G401.6 (cell line): ENCODE results near the gene OR2L8.
A peak's percentile ranks its signal among the peaks of the same experiment; 100 is the strongest.
"Not testable (repeated sequence)": the region's sequence is repeated elsewhere in the genome, so short reads cannot be mapped to it uniquely, and the experiment has no call there.

Source experiments
- FAIRE-seq: peaks from 2 replicates; lab custom pipeline; 2012; peaks lifted over from hg19 to GRCh38; lab: Jason Lieb, UNC

Gene OR2L8, protein sequence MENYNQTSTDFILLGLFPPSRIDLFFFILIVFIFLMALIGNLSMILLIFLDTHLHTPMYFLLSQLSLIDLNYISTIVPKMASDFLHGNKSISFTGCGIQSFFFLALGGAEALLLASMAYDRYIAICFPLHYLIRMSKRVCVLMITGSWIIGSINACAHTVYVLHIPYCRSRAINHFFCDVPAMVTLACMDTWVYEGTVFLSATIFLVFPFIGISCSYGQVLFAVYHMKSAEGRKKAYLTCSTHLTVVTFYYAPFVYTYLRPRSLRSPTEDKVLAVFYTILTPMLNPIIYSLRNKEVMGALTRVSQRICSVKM

DNA sequence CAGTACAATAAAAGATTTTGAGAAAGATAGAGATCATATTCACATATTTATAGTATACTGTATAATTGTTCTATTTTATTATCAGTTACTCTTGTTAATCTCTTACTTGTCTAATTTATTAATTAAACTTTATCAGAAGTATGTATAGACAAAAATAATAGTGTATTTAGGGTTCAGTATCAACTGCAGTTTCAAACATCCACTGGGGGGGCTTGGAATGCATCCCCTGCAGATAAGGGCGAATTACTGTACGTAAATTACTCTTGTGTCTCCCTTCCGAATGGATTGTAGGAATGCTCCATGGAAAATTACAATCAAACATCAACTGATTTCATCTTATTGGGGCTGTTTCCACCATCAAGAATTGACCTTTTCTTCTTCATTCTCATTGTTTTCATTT lies at the start of gene OR2L8:
OR2L8 (plus strand) TSS at position 301 of the 400 bp plus-strand sequence; CDS start at position 301, 0 bp downstream.
- FAIRE-seq: no peak

DNA sequence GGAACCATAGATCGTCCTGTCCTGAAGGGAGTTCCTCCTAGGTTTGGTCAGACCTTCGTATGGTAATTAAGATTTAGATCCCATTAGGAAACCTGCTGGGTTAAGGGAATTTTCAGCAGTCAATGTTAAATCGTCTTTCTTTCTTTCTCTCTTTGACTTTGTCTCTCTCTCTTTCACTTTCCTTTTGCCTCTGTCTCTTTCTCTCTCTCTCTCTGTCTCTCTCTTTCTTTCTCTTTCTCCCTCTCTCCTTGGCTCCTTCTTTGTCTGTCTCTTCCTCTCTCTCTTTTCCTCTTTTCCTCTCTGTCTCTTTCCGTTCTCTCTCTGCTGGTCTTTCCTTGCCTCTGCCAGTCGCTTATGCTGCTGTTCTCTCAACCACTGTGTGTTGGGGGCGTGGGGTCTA lies 44.5 kb upstream of the OR2L8 start:
- FAIRE-seq: no peak

DNA sequence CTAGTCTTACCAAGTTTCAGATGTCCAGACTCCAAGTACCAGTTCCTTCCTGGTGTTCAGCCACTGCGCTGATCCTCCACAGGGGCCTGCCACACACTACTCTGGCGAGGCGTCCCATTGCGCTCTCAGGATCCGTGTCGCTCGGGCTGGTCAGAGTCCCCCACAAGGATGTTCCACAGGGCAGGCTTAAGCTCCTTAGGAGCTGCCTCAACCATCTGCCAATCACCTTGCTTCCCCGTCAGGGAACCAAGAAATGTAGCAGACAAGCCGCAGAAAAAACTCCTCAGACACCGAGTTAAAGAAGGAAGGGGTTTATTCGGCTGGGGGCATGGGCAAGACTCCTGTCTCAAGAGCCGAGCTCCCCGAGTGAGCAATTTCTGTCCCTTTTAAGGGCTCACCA lies 43.5 kb upstream of the OR2L8 start:
- FAIRE-seq: no peak

DNA sequence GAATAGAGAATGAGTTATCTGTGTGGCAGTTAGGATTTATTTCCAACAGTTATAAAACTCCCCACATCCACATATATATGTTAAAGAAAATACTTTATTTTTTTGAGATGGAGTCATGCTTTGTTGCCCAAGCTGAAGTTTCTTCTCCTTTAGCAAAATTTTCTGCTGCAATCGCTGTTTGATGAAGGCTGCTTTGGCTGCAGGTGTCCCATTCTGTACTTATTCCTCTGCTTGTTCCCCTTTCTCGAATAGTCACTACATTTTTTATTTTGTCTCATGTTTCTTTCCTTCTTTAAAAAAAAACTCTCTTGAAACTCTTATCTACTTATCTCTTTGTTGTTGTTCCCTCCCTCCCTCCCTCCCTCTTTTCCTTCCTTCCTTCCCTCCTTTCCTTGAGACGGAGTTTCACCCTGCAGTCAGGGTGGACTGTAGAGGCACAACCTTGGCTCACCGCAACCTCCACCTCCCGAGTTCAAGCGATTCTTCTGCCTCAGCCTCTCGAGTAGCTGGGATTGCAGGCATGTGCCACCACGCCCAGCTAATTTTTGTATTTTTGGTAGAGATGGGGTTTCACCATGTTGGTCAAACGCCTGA lies 42.7 kb upstream of the OR2L8 start:
- FAIRE-seq: no peak

DNA sequence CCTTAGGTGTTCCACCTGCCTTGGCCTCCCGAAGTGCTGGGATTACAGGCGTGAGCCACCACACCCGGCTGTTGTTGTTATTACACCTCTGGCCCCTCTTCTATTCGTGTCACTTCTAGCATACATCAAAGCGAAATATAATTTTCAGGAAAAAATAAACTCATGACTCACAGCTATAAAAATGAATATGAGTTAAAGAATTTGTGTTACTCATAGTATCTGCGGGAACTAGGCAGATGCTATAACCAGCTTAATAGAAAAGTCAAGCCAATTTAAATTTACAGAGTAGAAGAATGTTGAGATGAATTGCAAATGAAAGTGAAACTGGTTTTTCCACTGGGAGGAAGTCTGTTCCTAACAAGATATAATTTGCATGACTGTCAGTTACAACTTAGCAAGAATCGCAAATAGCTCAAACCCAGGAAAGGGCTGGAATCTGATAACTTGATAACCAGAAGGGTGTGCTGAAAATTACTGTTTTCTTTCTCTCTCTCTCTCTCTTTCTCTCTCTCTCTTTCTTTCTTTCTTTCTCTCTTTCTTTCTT lies 42.1 kb upstream of the OR2L8 start:
- FAIRE-seq: no peak

DNA sequence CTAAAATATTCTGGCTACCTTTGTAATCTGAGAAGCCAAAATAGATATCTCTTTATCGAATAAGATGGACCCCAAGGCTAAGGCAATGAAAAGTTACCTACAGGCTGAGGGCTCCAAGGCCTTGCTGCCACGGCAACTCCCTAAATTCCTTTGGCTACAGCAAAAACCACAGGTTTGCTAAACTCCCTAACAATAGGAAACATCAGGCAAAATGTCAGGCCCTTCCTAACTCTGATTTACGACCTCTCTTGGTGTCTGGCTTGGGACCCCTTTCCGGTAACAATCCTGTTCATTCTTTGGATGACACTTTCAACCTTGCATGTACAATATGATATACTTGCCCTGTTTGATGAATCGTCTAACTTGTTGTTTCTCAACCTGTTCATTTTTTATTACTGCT lies 39.9 kb upstream of the OR2L8 start:
- FAIRE-seq: no peak

DNA sequence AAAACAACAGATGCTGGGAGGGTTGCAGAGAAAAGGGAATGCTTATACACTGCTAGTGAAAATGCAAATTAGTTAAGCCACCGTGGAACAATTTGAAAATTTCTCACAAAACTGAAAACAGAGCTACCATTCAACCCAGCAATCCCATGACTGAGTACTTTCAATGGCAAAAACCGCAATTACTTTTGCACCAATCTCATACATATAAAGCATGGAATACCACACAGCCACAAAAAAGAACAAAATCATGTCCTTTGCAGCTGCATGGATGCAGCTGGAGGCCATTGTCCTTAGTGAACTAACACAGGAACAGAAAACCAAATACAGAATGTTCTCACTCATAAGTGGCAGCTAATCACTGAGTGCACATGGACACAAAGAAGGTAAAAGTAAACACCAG lies 34.9 kb upstream of the OR2L8 start:
- FAIRE-seq: no peak

DNA sequence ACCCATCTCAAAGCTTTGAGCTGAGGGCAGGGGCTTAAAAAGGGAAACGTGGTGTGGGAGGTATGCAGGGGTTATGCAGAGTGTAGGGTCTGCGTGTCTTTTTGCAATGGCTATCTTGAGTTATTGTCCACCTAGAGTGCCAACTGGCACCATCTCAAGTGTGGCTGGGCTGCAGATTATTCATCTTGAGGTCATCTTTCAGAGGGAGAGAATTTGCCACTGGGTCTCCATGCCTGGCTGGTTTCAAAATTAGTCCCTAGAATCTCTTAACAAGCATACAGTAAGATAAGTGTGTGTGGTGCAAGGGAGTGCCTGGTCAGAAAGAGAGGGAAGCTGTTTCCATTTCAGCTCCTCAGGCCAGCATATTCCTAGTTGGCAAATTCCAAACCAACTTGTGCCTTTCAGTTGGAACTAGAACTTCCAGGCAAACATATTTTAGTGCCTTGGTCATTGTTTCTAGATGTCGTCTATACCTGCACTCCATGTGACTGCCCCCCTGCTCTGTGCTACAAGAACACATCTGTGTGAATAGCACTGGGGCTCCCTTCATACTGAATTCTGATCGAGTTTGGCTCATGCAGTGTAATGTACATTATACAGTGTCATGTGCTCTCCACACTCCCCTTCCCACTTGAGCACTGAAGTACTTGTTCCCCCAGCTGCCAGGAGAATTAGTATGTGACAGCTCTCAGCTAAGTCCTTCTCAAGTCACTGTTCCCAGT lies 33.6 kb upstream of the OR2L8 start:
- FAIRE-seq: no peak

DNA sequence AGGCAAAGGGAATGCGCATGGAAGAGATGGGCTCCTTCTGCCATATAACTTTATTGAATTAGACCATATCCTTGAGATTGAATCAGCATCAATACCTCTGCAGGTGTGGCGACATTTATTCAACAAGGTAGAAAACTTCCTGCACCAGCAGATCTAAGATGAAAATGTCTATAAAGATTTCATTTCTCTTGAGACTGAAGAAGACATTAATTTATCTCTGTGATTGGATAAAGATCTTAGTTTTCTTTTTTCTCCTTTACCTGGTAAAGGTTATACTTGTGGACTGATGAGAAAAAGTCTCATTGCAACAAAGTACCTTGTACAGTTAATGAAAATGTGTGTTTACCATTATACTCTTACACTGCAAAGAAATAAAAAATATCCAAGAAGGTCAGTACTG lies 28.7 kb upstream of the OR2L8 start, which contains the start of gene OR2T8:
OR2T8 (plus strand) TSS at position 301 of the 400 bp plus-strand sequence. CDS start 766 bp downstream, outside the sequence.
- no peak for FAIRE-seq

DNA sequence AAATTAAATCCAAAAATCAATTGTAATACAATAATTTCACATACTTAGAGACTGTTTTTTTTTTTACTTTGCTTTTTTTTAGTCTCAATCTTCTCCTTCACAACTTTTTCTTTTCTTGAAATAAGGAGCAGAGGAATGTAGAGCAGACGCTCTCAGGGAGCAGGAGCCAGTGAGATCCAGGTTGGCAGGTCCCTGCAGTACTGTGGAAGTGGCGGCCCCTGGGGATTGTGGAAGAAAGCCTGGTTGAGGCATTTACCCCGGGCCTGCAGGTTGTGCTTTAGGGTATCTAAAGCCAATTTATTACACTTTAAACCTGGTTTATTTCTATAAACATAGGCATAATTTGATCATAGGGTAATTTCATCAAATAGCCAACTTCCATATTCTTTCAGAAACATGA lies 24.7 kb upstream of the OR2L8 start:
- no peak for FAIRE-seq

DNA sequence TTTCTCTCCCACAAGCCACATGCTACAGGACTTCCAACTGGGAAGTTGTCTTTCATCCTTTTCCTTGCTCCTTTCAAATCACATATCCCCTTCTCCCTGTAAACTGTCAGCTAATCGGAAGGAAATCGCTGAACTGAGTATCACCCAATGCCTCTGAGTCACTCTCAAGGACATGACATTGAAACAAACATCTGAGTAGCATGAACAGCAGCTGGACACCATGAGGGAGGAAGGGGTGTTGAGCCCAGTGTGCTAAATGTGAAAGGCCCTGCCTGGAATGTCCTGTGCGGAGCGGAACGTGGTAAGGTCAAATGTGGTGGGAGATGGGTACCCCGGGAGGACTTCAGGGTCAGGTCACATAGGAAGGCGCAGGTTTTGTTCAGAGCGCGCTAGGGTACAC lies 23.8 kb upstream of the OR2L8 start, which contains the start of gene OR2AJ1:
OR2AJ1 (plus strand) TSS at position 22 of the 400 bp plus-strand sequence. CDS start 8,880 bp downstream, outside the sequence.
- FAIRE-seq: no peak

DNA sequence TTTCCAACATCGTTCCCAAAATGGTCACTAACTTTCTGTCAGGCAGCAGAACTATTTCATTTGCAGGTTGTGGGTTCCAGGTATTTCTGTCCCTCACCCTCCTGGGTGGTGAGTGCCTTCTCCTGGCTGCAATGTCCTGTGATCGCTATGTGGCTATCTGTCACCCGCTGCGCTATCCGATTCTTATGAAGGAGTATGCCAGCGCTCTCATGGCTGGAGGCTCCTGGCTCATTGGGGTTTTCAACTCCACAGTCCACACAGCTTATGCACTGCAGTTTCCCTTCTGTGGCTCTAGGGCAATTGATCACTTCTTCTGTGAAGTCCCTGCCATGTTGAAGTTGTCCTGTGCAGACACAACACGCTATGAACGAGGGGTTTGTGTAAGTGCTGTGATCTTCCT lies 14.7 kb upstream of the OR2L8 start:
- FAIRE-seq: no peak

DNA sequence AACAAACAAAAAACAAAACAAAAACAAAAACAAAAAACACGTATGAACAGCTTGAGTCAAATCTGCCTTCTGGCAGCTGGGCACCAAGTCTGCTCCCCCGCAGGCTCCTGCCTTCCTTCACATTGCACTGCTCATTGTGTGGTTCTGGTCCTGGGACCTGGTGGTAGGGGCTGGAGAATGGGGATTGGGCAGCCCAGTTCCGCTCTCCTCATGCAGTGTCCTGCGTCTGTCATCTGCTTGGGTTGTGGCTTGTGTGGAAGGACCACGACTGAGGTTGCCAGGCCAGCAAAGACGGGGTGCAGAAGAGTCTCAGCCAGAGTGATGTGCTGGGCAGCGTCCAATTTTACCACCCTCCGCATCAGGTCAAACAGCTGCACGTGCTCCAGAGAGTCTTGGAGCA lies 12.9 kb upstream of the OR2L8 start:
- no peak for FAIRE-seq

DNA sequence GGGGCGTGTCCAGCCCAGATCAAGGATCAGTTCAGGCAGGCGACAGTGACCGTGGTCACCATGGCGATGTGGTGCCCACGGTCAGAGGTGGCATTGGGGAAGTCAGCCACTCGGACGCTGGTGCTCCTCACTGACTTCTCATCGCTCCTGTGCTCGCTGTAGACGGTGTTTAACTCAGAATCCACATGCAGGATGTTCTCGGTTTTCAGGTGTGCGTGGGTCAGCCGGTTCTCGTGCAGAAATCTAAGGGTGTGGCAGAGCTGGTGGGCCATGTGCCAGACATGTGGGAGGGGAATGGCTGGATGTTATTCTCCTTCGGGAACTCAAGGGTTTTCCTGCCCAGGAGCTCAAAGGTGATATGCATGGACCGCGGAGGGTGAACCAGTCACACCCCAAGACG lies 12.2 kb upstream of the OR2L8 start:
- FAIRE-seq: no peak

DNA sequence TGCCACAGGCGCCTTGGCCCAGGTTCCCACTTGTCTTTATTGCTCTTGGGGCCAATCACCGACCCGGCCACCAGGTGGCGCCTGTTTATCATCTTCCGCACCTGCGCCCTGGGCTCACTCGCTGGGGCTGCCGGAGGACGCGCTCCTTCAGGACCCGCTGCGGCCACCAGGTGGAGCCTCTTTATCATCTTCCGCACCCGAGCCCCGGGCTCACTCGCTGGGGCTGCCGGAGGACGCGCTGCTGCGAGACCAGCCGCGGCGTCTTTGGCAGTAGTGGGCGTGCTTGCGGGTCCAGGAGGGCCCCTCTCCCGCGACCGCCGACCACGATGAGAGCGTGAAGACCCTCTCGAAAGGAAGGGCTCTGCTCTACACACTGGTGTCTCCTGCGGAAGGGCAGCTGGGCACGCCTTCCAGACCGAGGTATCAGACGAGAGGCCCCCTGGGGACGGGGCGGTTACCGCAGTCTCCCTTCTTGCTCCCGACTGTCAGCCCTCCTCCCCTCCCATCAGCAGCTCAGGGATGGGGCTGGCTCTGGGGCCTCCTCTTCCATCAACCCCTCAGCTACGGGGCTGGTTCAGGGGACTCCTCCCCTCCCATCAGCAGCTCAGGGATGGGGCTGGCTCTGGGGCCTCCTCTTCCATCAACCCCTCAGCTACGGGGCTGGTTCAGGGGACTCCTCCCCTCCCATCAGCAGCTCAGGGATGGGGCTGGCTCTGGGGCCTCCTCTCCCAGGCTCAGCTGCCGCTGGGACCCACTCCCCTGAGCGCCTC lies 11.5 kb upstream of the OR2L8 start:
- FAIRE-seq: not testable (repeated sequence)

DNA sequence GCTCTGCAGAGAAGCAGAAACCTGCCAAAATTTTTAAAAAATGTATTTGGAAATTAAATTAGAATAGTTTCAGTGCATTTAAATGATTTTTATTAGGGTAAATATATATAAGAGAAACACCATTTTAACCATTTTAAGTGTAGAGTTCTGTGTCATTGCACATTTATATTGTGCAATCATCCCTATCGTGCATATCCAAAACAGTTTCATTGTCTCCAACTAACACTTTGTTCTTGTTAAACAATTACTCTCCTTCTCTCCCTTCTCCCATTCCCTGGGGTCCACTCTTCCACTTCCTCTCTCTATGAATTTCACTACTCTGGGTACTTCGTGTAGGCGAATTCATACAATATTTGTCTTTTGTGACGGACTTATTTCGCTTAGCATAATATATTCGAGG lies 6.0 kb upstream of the OR2L8 start:
- no peak for FAIRE-seq

DNA sequence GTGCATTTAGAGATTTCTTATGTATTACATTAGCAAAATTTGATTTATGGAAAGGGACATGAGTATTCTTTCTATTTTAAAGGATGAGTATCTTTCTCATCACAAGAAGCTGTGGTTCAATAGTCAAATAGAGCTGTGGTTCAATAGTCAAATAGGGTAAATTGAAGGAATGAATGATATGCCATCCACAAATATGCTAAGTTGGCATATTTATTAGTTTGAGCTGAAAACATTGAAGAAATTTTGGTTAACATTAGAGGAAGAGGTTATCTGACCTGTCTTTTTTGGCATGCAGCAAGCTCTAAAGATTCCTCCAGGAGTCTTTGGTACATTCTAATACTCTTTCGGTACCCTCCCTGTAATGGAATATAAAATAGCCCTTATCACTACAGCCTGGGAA lies 4.8 kb downstream of the OR2L8 start:
- no peak for FAIRE-seq

DNA sequence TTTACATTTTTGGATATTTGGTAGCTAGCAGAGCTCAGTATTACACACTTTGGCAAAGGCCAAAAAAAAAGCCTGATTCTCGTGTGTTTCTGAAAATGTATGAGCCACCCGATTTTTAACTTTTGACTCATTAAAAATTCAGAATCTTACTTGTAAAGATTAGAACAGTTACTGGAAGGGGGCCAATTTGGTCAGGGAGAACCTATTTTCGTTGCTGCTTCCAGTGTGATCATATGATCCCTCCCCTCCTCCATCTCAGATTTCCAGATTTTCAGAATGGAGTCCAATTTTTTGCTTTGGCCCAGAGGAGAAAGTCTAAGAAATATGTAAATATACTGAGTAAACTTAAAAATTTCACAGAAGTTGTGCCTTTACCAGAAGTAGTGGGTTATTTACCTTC lies 13.1 kb downstream of the OR2L8 start:
- no peak for FAIRE-seq

DNA sequence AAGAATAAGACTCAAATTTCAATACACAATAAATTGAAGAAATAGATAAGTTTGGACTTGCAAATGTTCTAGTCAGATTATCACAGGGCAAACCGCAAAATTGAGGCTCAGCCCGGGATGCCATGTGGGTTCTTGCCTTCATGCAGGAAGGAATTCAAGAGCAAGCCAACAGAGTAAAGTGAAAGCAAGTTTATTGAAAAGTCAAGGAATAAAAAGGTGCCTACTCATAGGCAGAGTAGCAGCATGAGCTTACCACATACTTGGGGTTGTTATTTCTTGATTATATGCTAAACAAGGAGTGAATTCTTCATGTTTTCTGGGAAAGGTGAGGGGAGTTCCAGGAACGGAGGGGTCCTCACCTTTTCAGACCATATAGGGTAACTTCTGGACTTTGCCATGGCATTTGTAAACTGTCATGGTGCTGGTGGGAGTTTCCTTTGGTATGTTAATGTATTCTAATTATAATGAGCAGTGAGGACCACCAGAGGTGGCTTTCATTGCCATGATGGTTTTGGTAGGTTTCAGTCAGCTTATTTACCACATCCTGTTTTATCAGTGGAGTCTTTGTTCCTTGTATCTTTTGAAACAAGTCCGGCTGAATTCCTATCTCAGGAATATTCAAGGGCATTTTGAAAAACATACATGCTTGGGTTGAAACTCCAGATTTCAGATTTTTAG lies 14.4 kb downstream of the OR2L8 start:
- no peak for FAIRE-seq

DNA sequence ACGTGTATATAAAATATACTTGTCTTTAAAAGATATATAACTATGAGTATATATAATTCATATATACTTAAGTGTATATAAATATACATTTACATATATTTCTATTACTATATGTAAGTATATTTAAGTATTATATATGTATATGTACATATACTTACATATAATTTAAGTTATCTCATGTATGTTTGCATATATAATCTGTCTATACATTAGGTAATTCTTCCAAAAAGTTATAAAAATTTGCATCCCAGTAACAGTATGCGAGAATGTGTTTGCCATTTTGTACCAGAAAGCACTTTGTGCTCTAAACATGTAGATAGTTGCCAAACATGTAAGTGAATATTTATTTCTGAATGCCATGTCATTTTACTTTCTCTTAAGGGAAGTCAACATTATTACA lies 16.3 kb downstream of the OR2L8 start, which contains the start of gene OR2AK2:
OR2AK2 (plus strand) TSS at position 301 of the 400 bp plus-strand sequence. CDS start 144 bp downstream, outside the sequence.
- FAIRE-seq: peak; percentile 90

DNA sequence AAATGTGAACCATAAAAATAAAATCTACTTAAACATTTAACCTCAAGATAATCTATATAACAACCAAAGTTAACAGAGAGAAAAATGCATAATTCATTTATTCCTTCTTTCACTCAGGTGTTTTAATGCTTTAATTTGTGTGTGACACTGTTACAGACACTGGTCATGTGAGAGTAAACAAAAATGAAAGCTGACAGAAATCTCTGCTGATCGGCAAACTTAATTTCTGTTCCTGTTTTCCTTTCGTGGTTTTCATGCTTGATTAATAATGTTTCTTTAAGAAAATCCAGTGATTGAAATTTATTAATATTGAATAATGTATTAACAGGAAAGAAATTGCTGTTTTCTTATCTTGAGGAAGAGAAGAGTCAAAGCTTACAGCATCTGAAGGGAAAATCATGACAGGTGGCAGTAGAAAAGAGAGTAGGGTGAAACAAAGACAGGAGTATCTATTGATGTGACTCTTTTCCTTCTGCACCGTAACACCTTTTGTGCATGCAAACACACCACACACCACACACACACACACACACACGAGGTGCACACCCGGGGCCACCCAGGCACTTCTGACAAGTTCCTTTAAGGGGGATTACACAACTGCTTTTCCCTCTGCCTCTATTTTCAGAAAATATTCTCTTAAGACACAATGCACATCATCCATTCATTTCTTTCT lies 18.0 kb downstream of the OR2L8 start:
- FAIRE-seq: no peak
